Myocyte (in vitro differentiated cells): ENCODE results near the gene MGA. TPM values are rescaled to one million over a fixed set of nuclear protein-coding genes. Genes with fewer than 3 reads are reported as not detected.
"Not testable (repeated sequence)": the region's sequence is repeated elsewhere in the genome, so short reads cannot be mapped to it uniquely, and the experiment has no call there.

Experiments
- DNase-seq: peaks from one replicate; pipeline ENCODE4 v3.0.0-alpha.2; 2012; ENCODE audit warnings: low read depth
- total RNA-seq: library from RNA; depleted of rRNA; stranded (reverse); fragments of >200 nt; gene quantifications from 2 replicates; pipeline ENCODE4 v1.2.3, GENCODE V29; 2014

The MGA gene
- total RNA-seq, 1 donor from 2014 or later = 27.5 TPM

DNA sequence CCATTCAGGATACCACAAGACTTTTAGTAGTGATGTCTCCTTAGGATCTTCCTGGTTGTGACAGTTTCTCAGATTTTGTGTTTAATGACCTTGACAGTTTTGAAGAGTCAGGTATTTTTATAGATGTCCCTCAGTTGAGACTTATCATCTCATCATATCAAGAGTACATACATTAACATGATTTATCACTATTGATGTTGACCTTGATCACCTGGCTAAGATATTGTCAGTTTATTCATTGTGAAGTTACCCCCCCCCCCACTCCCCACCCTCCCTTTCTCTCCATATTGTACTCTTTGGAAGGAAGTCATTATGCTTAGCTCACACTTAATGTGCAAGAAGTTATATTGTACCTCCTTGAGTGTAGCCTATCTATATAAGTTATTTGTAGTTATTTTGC lies 42.9 kb downstream of the MGA start:
- no peak for DNase-seq

DNA sequence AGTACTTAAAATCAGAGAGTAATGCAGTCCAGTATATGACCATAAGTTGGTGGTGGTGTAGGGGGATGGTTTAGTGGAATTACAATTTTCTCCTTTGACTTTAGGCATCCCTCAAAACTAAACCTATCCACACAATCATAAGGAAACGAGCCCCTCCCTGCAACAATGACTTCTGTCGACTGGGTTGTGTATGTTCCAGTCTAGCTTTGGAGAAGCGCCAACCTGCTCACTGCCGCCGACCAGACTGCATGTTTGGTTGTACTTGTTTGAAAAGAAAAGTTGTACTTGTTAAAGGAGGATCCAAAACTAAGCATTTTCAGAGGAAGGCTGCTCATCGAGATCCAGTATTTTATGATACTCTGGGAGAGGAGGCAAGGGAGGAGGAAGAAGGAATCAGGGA lies 52.8 kb downstream of the MGA start:
- DNase-seq = no peak

DNA sequence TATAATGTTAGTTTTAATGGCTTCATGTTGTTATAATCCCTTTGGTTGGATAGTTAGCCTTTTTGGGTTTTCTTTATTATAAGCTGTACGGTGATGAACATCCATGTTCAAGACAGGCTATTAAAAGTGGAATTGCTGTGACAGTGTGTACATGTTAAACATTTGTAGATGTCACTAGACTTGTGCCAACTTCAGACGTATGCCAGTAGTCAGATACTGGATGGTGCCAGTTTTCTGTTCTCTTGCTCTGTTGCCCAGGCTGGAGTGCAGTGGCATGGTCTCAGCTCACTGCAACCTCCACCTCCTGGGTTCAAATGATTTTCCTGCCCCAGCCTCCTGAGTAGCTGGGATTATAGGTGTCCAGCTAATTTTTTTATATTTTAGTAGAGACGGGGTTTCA lies 54.1 kb downstream of the MGA start:
- DNase-seq = no peak

DNA sequence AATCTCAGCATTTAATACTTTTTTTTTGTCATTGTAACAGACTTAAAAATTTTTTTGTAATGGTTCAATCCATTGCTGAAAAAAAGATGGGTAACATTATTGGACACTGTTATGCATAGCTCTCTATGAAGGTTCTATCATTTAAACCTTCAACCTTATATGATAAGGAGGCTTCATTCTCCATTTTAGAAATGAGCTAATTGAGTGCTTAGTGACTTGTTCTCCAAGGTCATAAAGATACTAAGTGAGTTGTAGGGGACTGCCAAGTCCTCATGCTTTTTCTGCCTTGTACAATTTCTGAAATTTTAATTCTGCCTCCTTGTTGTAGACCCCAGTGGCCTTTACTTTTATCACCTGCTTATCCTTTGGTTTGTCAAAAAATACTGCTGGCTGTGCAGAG lies 56.7 kb downstream of the MGA start:
- no peak for DNase-seq

DNA sequence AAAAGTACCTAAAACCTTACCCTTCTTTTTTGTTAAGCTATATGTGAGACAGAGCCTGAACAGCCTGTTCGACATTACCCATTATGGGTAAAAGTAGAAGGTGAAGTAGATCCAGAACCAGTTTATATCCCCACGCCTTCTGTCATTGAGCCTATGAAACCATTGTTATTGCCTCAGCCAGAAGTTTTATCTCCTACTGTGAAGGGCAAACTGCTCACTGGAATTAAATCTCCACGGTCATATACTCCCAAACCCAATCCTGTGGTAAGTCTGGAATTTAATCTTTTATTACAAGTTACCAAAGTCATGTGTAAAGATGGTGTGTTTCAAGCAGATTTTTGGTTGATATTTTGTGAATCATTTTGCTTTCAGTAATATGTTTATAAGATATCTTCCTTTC lies 66.9 kb downstream of the MGA start:
- peak; percentile 3 for DNase-seq

DNA sequence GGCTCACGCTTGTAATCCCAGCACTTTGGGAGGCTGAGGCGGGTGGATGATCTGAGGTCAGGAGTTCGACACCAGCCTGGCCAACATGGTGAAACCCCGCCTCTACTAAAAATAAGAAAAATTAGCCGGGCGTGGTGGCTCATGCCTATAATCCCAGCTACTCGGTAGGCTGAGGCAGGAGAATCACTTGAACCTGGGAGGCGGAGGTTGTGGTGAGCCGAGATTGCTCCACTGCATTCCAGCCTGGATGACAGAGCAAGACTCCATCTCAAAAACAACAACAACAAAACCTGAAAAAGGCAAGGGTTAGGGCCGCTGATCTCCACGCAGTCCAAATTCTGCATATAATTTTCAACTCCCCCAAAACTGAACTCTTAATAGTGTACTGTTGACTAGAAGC lies 67.9 kb downstream of the MGA start:
- DNase-seq = not testable (repeated sequence)

DNA sequence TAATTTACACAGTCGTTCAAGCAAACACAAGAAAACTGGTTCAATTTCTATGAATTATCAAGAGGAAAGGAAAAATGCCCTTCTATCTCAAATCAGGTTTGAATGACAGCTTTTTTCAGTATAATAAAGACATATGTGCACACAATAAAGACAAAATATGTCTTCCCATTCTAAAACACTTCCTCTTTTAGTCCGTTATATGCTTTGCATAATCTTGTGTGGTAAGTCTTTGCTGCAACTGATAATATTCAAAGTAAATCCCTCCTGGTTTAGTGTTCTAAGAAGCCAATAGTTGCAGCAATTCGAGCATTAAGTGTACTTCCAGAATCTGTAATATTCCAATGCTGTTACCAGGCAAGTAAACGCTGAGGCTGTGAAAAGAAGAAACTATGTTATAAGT lies 70.3 kb downstream of the MGA start:
- no peak for DNase-seq

DNA sequence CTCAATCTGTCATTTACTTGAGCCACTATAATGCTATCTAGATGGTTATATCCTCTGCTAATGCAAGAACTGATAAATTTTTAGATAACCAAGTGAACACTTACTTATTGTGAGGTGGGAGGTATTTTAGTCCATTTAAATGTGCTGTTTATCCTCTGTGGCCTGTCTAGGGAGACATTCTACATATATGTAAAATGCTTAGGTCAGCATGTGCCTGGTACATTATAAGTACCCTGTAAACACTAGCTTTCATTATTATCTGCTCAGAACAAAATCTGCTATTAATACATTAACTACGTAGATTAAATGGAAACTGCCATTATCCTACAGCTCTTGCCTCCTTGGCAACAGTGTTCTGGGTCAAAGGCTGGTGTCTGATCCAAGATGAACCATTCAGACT lies 72.3 kb downstream of the MGA start:
- no peak for DNase-seq

DNA sequence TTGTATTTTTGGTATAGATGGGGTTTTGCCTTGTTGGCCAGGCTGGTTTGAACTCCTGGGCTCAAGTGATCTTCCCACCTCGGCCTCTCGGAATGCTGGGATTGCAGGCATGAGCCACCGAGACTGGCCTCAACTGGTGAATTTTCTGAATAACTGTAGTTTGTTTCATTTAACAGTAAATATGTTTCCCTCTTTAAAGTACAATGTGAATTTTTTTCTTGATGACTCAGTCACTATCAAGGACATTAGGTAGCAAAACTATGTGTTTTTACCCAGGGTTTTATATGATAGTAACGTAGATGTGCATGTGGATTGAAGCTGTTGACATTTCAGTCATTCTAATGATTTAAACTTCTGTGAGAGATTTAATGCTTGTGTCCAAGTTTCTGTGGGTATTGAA lies 73.9 kb downstream of the MGA start:
- DNase-seq = no peak

DNA sequence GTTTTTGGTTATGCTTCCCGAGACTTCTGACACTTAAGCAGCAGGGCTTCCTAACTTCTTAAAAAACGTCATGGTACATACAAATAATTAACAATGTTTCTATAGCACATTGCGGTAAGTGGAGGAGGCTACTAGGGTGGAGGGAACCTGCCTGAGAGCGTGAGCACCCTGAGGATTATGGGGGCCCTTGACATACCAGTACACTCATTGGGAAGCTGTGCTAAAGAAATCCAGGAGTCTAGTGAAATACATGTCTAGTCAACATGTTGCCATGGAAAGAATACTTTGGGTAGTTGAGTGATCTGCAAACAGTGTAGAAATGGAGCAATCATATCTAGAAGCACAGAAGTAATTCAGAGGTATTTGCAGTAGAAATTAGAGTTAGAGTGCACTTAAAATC lies 74.8 kb downstream of the MGA start:
- DNase-seq = no peak

DNA sequence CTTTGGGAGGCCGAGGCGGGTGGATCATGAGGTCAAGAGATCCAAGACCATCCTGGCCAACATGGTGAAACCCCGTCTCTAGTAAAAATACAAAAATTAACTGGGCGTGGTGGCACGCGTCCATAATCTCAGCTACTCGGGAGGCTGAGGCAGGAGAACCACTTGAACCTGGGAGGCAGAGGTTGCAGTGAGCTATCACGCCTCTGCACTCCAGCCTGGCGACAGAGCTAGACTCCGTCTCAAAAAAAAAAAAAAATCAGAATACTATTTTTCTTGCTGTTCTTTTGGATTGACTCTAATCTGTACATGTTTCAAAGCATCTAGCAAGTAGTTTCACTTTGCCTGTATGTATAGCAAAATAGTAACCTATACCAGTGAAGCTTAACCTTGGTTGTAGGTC lies 75.3 kb downstream of the MGA start:
- not testable (repeated sequence) for DNase-seq

DNA sequence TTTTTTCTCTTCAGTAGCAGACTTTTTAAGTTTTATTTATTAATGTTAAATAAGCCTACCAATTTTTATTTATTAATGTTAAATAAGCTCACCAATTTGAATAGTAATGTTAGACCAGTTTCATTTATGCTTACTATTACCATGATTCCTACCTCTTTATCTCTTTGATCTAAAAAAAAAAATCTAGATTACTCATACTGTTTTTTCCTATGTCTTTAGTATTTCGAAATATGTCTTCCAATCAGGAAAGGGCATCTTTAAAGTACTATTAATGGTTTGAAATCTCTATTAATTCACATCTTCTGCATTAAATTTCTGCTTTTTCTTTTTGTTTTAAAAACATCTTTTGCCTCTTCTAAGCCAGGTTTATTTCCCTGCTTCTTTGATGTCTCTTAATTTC lies 86.6 kb downstream of the MGA start:
- DNase-seq = no peak

DNA sequence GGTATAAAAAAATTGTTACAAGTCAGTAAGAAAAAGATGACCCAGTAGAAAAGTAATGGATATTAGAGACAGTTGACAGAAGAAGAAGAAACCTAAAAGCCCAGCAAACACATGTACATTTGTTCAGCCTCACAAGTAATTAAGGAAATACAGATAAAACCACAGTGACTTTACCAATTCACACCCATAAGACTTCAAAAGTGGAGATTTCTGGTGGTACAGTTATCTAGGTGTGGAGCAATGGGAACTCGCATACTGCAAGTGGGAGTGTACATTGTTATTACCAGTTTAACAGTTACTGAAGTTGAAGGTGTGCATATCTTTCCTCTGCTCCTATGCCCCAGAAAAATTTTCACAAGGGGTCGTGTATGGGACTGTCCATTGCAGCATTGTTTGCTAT lies 96.0 kb downstream of the MGA start:
- DNase-seq = no peak

DNA sequence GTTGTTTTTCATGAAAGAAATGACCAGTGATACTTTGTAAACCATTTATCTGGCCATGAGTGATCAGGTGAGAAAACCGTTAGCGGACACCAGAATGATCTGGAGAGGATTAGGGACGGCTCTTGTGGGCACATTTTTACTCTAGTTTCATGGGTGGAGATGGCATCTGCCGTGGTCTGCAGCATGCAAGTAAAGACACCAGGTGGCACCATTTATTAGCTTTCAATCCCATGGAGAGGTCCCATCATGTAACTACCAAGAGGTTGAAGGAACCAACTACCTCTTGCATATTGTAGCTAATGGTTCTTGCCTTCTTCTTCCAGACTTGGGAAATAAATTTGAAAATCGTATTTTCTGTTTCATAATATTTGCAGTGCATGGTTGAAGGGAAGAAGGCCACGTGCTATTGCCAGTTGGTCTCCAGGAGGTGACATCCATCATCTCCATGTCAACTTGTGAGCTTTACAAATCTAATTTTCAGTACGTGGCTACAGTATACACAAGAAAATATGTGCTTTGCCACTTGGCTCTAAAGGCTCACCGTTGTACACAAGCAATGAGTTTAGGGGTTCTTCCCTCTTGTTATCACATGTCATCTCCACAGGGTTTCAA lies 112.6 kb downstream of the MGA start:
- peak; percentile 85 for DNase-seq

DNA sequence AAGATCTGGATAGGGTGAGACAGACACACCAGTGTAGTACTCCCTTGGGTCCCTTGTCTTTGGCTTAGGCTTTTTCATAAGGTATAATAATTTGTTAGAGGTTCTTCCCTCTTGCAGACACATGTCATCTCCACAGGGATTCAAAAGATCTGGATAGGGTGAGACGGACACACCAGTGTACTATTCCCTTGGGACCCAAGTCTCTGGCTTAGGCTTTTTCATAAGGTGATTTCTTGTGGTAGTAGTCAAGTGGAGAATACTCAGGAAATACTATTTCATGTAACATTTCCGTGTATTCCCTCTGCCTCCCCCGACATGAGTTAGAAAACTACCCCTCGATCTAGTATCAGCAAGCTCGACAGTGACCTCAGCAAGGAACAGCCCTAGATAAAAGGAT lies 113.1 kb downstream of the MGA start:
- DNase-seq = peak; percentile 20

DNA sequence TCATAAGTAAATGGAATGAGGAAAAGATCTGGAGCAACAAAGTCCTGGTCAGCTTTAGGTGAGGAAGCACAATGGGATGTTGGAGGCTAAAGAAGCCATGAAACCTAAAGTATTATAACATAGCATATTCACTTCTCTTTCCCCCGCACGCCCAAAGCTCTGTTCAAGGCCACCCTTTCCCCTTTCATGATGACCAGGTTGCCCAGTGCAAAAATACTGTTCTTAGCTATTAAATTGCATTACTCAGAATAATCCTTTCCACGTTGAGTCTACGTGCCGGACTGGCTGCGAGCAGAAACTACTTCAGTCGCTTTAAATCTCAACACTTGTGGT lies 113.5 kb downstream of the MGA start:
- no peak for DNase-seq

DNA sequence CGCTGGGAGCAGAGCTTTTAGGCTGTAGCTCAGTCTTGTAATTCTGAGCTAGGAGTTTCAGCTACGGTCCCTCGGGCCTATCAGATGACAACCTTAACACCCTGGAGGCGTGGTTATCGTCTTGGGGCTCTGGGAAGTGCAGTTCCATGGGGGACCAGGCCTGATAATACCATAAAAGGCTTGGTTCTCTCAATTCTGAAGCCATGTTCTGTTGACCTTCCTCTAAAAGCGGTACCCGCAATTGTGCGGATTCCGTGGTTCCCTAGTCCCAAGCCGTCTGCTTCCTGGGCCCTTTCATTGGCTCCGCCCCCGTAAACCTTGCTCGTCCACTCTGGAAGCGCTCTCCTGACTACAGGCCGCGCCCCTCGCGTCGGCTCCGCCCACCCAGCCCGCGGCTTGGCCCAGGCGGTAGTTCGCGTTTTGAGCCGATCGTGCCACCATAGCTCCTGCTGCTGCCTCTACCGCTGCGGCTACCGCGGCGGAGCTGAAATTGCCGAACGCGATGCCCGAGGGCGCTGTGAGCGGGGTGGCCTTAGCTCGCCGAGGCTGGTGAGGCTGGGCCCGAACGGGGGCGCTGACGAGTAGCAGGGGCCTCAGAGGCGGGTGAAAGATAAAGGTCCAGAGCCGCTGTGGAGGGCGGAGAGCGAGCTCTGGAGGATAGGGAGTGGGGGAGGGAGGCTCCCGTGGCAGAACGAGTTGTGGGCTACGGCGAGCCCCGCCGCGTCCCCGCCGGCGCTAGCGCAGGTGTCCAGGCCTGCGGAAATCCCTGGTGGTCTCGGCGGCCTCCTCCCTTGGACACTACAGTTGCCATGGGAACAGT lies 114.1 kb downstream of the MGA start, which contains the start of gene MAPKBP1:
Gene MAPKBP1 (plus strand): TSS at position 423 of the 820 bp plus-strand sequence. CDS start 792 bp downstream, outside the sequence.
- peak; percentile 99 for DNase-seq

DNA sequence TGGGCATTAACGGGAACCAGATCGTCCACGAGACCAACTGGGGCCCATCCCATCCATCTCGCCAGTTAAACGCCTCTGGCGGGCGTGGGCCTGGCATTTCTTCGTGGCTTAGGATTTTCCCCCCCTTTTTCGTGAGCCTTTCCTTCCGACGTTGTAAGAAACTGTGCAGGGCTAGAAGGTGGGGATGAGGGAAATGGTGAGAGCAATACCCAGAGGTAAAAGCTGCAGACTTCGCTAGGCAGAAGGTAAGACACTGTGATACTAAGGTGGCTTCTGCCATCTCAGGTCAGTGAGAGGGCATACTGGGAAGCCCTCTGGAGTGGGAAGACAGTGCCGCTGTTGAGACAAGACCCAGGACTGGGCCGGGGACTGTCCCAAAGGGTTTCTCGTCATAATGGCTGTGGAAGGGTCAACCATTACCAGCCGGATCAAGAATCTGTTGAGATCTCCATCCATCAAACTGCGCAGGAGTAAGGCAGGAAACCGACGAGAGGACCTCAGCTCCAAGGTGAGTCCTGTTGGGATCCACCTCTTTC lies 114.7 kb downstream of the MGA start:
- no peak for DNase-seq

DNA sequence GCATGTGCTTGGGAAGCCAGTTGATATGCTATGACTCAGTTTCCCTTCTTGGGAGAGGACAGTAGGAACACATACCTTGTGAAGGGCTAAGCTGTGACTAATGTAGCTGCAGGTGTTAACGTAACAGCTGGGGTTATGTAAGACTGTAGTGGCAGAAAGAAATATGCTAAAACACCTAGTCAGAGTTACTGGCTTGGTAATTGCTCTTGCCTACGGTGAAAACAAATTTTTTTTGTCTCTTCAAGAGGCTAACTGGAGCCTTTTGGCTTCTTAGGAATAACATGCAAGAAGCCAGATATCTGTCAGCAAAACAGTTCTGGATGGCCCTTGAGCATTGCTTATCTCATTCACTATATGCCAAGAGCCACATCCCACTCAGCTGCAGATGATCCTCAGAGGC lies 115.4 kb downstream of the MGA start:
- no peak for DNase-seq

DNA sequence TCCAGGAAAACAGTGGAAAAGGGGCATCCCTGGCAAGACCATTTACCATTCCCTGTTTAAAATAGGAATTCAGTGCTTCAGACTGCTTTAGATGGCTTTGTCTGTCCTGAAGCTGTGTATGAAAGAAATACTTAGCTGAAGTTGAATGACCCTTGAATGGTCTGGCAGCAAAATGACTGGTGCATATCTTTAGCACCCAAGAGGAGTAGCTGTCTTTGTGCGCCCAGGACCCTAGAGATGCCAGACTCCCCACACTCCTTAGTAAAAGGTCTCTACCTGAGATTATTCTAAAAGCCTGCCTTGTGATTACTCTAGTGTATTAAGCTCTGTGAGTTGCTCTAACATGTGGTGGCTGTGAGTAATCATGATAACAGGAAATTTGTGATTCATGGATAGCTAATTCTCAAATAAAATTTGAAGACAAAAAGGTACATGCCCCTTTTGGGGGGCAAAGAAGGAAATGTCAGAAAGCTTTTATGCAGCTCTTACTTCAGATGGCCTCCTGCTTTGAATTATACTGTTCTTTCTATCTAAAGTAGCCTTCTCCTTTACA lies 117.3 kb downstream of the MGA start:
- no peak for DNase-seq

DNA sequence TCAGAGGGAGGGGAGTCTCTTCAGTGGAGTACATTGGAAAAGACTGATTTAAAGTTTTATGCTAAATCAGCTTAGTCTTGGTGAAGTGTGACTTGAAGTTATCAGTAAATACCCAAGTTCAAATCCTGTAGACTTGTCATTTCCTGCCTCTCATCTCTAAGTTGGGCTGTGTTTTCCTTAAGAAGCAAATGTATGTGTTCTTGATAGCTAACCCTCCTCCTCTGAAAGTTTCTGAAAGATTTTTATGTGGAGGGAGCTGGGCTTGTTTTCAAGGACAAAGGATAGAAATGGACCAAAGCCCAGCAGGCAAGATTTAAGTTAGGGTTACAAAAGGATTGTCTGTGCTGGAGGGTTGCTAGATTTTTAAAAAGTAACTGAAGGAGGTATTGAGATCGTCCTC lies 118.3 kb downstream of the MGA start:
- no peak for DNase-seq

DNA sequence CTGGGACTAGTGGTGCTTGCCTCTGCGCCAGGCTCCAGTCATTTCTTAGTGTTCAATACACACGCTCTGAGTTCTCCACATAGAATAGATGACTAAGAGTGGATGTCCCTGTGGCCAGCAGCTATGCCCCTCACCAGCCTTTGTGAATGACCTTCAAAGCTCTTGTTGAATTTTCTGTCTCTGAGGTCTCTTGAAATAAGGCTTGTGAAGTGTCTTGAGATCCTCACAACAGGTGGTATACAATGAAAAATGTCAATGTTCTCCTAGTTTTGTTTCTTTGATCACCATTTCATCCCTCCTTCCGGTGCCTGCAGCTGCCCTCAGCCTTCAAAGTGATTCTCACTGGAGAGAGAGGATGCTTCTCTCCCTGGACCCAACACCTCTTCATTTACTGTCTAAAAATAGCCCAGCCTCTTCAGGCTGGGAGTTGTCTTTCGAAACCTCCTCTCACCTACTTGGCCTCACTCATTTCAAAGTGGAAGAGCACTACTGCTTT lies 119.5 kb downstream of the MGA start:
- DNase-seq = peak; percentile 51
